Measurements from ENCODE around the gene APOC4. TPM values are rescaled to one million over a fixed set of nuclear protein-coding genes. Genes with fewer than 3 reads are reported as not detected.

The APOC4 gene
- total and polyA plus RNA-seq, 2 donors (not counting 1 experiment from before 2014, with no cell fraction given): not detected

GRCh38 chr19:44947041-44947581, 5.1 kb downstream of the APOC4 start:
- Histone ChIP-seq H3K9ac (ENCODE audit: low read length) (no peak overlapping the region), H3K4me3 (ENCODE audit: control extremely low read depth in 1 of 5, extremely low read depth in 1 of 5, insufficient read depth in 1 of 5, low read depth in 2 of 5, low read length in 4 of 5) (no peak overlapping the region), H3K27ac (ENCODE audit: low read length in 2 of 2) (no peak overlapping the region), H3K4me2 (replicated peaks; ENCODE audit: low read depth, low read length, poor library complexity, severe bottlenecking) (no peak overlapping the region), H3K36me3 (replicated peaks in 1 of 2; ENCODE audit: control extremely low read depth in 1 of 2, control insufficient read depth in 1 of 2, extremely low read depth in 1 of 2, insufficient read depth in 2 of 2, low read length in 1 of 2) (peaks cover 0 to 4% of the 10 kb centered on the region in 2 experiments), H3K4me1 (ENCODE audit: control insufficient read depth in 2 of 2, insufficient read depth in 2 of 2, low read length in 2 of 2) (peaks cover 4 to 11% of the 10 kb centered on the region in 2 donors), H3K27me3 (replicated peaks in 1 of 4; ENCODE audit: control extremely low read depth in 1 of 4, control insufficient read depth in 3 of 4, insufficient read depth in 4 of 4, low read length in 3 of 4) (no peaks in the 10 kb centered on the region), H3K79me2 (ENCODE audit: control insufficient read depth, insufficient read depth, low read length) (peaks cover 16% of the 10 kb centered on the region), H4K20me1 (ENCODE audit: control insufficient read depth, insufficient read depth, low read length, poor library complexity, severe bottlenecking) (peaks cover 3% of the 10 kb centered on the region), H3K9me3 (ENCODE audit: control extremely low read depth in 1 of 3, control insufficient read depth in 2 of 3, insufficient read depth in 1 of 3, low read length in 2 of 3) (no peaks in the 10 kb centered on the region), H2AFZ (ENCODE audit: insufficient read depth, low read depth, low read length, poor library complexity, severe bottlenecking) (no peak overlapping the region)
- Mint-ChIP-seq H3K9me3 (ENCODE audit: insufficient read depth) (no peaks in the 10 kb centered on the region), H3K4me1 (peaks cover 14% of the 10 kb centered on the region), H3K27me3 (no peaks in the 10 kb centered on the region), H3K4me3 (no peak overlapping the region), H3K27ac (no peak overlapping the region)
- WGBS (ENCODE audit: insufficient coverage): 92% methylated on average over 11 of the region's 13 CpGs
- POLR2A ChIA-PET: no interaction called here
- DNase-seq (no peak), ATAC-seq (ENCODE audit: low read depth) (no peak)
- intact Hi-C loops (cut with micrococcal nuclease): no loop called here
- TF ChIP-seq CTCF (IDR thresholded peaks at IDR 0.05) (no peak), EZH2 (IDR thresholded peaks at IDR 0.05; ENCODE audit: borderline replicate concordance, insufficient read depth, low read depth, low read length, poor library complexity, severe bottlenecking) (no peak)
- CTCF ChIA-PET: no interaction called here

GRCh38 chr19:44948237-44948636, 6.2 kb downstream of the APOC4 start:
- Histone ChIP-seq H3K27ac (ENCODE audit: low read length in 2 of 2) (no peak overlapping the region), H3K4me1 (ENCODE audit: control insufficient read depth in 2 of 2, insufficient read depth in 2 of 2, low read length in 2 of 2) (peaks cover 4 to 11% of the 10 kb centered on the region in 2 donors), H3K4me3 (ENCODE audit: control extremely low read depth in 1 of 5, extremely low read depth in 1 of 5, insufficient read depth in 1 of 5, low read depth in 2 of 5, low read length in 4 of 5) (no peak overlapping the region), H3K79me2 (ENCODE audit: control insufficient read depth, insufficient read depth, low read length) (peaks cover 26% of the 10 kb centered on the region), H3K4me2 (replicated peaks; ENCODE audit: low read depth, low read length, poor library complexity, severe bottlenecking) (no peak overlapping the region), H4K20me1 (ENCODE audit: control insufficient read depth, insufficient read depth, low read length, poor library complexity, severe bottlenecking) (peaks cover 4% of the 10 kb centered on the region), H3K9ac (ENCODE audit: low read length) (no peak overlapping the region), H2AFZ (ENCODE audit: insufficient read depth, low read depth, low read length, poor library complexity, severe bottlenecking) (no peak overlapping the region), H3K36me3 (replicated peaks in 1 of 2; ENCODE audit: control extremely low read depth in 1 of 2, control insufficient read depth in 1 of 2, extremely low read depth in 1 of 2, insufficient read depth in 2 of 2, low read length in 1 of 2) (peaks cover 0 to 4% of the 10 kb centered on the region in 2 experiments), H3K27me3 (replicated peaks in 1 of 4; ENCODE audit: control extremely low read depth in 1 of 4, control insufficient read depth in 3 of 4, insufficient read depth in 4 of 4, low read length in 3 of 4) (no peaks in the 10 kb centered on the region), H3K9me3 (ENCODE audit: control extremely low read depth in 1 of 3, control insufficient read depth in 2 of 3, insufficient read depth in 1 of 3, low read length in 2 of 3) (no peaks in the 10 kb centered on the region)
- CTCF ChIA-PET: interaction anchor here (0.8 to 1.6 kb wide), 2 partner anchors 39 to 44 kb away, joined by 3 to 4 read pairs; no protein-coding TSS in a partner anchor
- Mint-ChIP-seq H3K9me3 (ENCODE audit: insufficient read depth) (no peaks in the 10 kb centered on the region), H3K4me1 (peaks cover 11% of the 10 kb centered on the region), H3K27ac (no peak overlapping the region), H3K4me3 (no peak overlapping the region), H3K27me3 (no peaks in the 10 kb centered on the region)
- TF ChIP-seq CTCF (IDR thresholded peaks at IDR 0.05): no peak
- no peak for TF ChIP-seq EZH2 (IDR thresholded peaks at IDR 0.05; ENCODE audit: borderline replicate concordance, insufficient read depth, low read depth, low read length, poor library complexity, severe bottlenecking)
- intact Hi-C loops (cut with micrococcal nuclease): no loop called here
- POLR2A ChIA-PET: no interaction called here
- ATAC-seq (ENCODE audit: low read depth) (no peak), DNase-seq (no peak)
- WGBS (ENCODE audit: insufficient coverage): 90% methylated on average over 2 of the region's 5 CpGs

All from B cell (primary cell).